ENCODE results near the gene SMOC2.

SMOC2 gene

GRCh38 chr6:168459572-168459971 is 18.6 kb downstream of the SMOC2 start:
- H3K36me3 ChIP-seq = no peaks in the 10 kb centered on the region
- H3K4me1 ChIP-seq = no peaks in the 10 kb centered on the region
- TF ChIP-seq CTCF (IDR thresholded peaks at IDR 0.05; ENCODE audit: low read depth, low read length) = no peak
- no peak overlapping the region for H3K4me3 ChIP-seq (ENCODE audit: low read depth, low read length)
- peaks cover 5% of the 10 kb centered on the region; the same call in 1 of the 2 replicates for H3K27me3 ChIP-seq
- no peaks in the 10 kb centered on the region for H3K9me3 ChIP-seq
- no peak for DNase-seq

GRCh38 chr6:168462289-168462853 is 21.4 kb downstream of the SMOC2 start:
- Histone ChIP-seq H3K4me3 (ENCODE audit: low read depth, low read length) (no peak overlapping the region), H3K27me3 (peaks cover 5% of the 10 kb centered on the region; the same call in 1 of the 2 replicates), H3K36me3 (no peaks in the 10 kb centered on the region), H3K9me3 (no peaks in the 10 kb centered on the region), H3K4me1 (no peaks in the 10 kb centered on the region)
- TF ChIP-seq CTCF (IDR thresholded peaks at IDR 0.05; ENCODE audit: low read depth, low read length) = no peak
- DNase-seq = no peak

- no peak for DNase-seq
- H3K27me3 ChIP-seq = peaks cover 5% of the 10 kb centered on the region; the same call in 1 of the 2 replicates
- H3K9me3 ChIP-seq = no peaks in the 10 kb centered on the region
- no peak for TF ChIP-seq CTCF (IDR thresholded peaks at IDR 0.05; ENCODE audit: low read depth, low read length)
- no peaks in the 10 kb centered on the region for H3K36me3 ChIP-seq
- H3K4me3 ChIP-seq (ENCODE audit: low read depth, low read length) = no peak overlapping the region
- no peaks in the 10 kb centered on the region for H3K4me1 ChIP-seq
Measured at GRCh38 chr6:168464546-168464945, 23.6 kb downstream of the SMOC2 start.

GRCh38 chr6:168468045-168468444 is 27.1 kb downstream of the SMOC2 start:
- Histone ChIP-seq H3K27me3 (no peaks in the 10 kb centered on the region), H3K4me3 (ENCODE audit: low read depth, low read length) (no peak overlapping the region), H3K36me3 (no peaks in the 10 kb centered on the region), H3K9me3 (no peaks in the 10 kb centered on the region), H3K4me1 (no peaks in the 10 kb centered on the region)
- no peak for DNase-seq
- no peak for TF ChIP-seq CTCF (IDR thresholded peaks at IDR 0.05; ENCODE audit: low read depth, low read length)

GRCh38 chr6:168469521-168469920 is 28.5 kb downstream of the SMOC2 start:
- no peaks in the 10 kb centered on the region for H3K36me3 ChIP-seq
- no peak for TF ChIP-seq CTCF (IDR thresholded peaks at IDR 0.05; ENCODE audit: low read depth, low read length)
- H3K4me3 ChIP-seq (ENCODE audit: low read depth, low read length) = no peak overlapping the region
- no peaks in the 10 kb centered on the region for H3K9me3 ChIP-seq
- no peaks in the 10 kb centered on the region for H3K4me1 ChIP-seq
- no peaks in the 10 kb centered on the region for H3K27me3 ChIP-seq
- no peak for DNase-seq

- no peaks in the 10 kb centered on the region for H3K36me3 ChIP-seq
- no peaks in the 10 kb centered on the region for H3K4me1 ChIP-seq
- no peak for TF ChIP-seq CTCF (IDR thresholded peaks at IDR 0.05; ENCODE audit: low read depth, low read length)
- DNase-seq = no peak
- no peak overlapping the region for H3K4me3 ChIP-seq (ENCODE audit: low read depth, low read length)
- H3K27me3 ChIP-seq = no peaks in the 10 kb centered on the region
- no peaks in the 10 kb centered on the region for H3K9me3 ChIP-seq
Measured at GRCh38 chr6:168469926-168470325, 28.9 kb downstream of the SMOC2 start.

Data from BE2C (cell line).